GM21786 (cell line): Measurements from ENCODE around the gene MYO3B.

ENCODE experiments used
- ATAC-seq: cut with Tn5 transposase; IDR thresholded peaks from one replicate; pipeline ENCODE4 v1.9.1; 2021; ENCODE audit not compliant: unreplicated experiment

MYO3B gene

GRCh38 chr2:170361090-170361936 lies 183.4 kb downstream of the MYO3B start:
- ATAC-seq = no peak

- ATAC-seq = no peak
Observed at GRCh38 chr2:170362313-170362870, 184.4 kb downstream of the MYO3B start.

- no peak for ATAC-seq
Observed at GRCh38 chr2:170362871-170363631, 185.1 kb downstream of the MYO3B start.

- ATAC-seq = no peak
Observed at GRCh38 chr2:170365003-170365402, 187.1 kb downstream of the MYO3B start.

DNA sequence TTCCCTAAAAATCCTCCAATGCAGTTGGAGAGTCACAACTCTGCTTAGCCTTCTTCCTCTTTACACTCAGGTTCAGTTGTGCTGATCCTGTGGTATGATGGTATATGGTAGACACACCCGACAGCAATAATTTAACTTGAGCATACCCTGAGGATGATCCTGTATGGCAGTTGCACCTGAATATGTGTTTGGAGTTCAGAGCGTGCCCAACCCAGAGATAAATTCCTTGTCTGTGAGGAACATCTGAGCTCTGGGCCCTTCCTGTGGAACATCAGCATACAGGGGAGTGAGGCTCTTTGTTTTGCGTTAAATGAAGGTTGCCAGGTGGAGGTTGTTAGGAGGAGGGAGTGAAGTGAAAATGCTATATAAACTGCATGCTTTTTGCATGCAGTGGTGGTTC lies 187.7 kb downstream of the MYO3B start:
- no peak for ATAC-seq

GRCh38 chr2:170368370-170368769 lies 190.4 kb downstream of the MYO3B start:
- ATAC-seq = no peak

DNA sequence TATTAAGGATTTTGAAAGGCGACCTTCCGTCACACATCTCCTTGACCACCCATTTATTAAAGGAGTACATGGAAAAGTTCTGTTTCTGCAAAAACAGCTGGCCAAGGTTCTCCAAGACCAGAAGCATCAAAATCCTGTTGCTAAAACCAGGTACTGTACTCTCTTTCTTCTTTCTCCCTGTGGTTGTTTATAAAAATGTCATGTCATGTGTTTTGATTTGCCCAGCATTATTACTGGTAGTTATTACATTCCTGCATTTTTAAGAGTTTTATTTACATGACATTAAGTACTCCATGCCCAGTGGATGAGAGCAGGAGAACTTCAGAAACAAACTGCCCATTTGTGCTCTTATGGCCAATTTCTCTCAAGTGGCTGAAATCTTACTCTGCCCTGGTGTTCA lies 191.3 kb downstream of the MYO3B start:
- no peak for ATAC-seq

DNA sequence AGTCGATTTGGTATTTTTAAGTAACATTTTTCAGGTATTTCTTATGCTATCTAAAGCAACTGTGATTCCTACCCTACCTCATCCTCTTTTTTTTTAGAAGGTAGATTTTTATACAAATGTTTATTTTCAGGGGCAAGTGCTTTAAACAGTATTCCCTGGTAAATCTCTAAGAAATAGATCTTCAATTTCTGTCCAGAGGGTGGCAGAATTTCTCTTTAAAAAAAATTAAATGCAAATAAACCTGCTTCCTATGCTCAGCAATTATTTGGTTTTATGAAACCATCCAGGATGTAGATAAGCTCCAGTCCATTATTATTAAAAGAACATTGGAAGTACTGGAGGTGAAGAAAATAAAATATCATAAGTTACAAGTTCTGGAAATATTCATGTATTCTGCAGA lies 191.9 kb downstream of the MYO3B start:
- ATAC-seq = no peak

GRCh38 chr2:170371231-170371998 lies 193.5 kb downstream of the MYO3B start:
- ATAC-seq = no peak

DNA sequence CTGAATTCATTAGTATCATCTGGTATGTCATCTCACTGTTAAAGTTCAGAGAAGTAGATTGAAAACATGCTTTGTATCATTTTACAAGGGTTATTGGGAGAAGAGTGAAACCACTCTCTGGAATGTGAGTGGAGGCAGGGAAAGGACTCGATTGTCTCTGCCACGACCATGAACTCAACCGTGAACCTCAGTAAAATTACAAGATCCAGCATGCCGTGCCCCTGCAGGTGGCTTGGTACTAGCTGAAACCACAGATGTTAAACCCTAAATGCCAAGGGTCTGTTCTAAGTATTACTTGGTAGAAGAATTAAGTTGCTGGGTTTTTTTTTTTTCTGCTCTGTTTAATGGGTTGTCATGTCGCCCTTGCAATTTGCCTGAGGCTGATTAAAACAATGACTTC lies 197.2 kb downstream of the MYO3B start:
- no peak for ATAC-seq

GRCh38 chr2:170377500-170378207 lies 199.7 kb downstream of the MYO3B start:
- no peak for ATAC-seq

DNA sequence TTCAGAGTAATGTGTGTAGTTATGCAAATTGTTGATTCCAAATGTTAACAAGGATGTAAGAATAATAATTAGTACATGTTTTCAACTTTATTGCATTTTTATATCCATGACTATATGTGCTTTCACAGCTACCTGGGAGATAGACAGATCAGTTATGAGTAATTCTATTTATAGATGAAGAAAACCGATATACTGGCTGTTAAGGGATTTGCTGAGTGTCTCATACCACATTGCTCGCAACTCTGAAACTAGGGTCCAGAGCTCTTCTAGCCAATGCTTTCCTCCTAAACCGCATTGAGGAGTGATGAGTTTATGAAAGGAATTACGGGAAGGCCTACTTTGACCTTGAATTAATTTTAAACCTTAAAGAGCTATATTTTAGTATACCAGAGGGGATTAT lies 202.3 kb downstream of the MYO3B start:
- ATAC-seq = no peak

- ATAC-seq = no peak
Observed at GRCh38 chr2:170381678-170382077, 203.7 kb downstream of the MYO3B start.

- ATAC-seq = no peak
Observed at GRCh38 chr2:170386554-170386953, 208.6 kb downstream of the MYO3B start.

GRCh38 chr2:170391018-170391417 lies 213.1 kb downstream of the MYO3B start:
- ATAC-seq = no peak

DNA sequence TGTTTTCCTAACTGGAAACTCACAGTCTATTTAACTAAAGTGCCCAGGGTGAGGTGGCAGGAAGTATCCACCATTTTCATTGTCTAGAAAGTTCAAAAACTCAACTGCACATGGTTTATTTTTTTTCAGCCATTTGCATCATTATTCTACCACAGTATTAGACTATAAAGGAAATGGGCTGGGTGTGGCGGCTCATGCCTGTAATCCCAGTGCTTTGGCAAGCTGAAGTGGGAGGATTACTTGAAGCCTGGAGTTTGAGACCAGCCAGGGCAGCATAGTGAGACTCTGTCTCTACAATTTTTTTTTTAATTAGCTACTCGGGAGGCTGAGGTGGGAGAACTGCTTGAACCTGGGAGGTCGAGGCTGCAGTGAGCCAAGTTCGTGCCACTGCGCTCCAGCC lies 213.8 kb downstream of the MYO3B start:
- no peak for ATAC-seq

DNA sequence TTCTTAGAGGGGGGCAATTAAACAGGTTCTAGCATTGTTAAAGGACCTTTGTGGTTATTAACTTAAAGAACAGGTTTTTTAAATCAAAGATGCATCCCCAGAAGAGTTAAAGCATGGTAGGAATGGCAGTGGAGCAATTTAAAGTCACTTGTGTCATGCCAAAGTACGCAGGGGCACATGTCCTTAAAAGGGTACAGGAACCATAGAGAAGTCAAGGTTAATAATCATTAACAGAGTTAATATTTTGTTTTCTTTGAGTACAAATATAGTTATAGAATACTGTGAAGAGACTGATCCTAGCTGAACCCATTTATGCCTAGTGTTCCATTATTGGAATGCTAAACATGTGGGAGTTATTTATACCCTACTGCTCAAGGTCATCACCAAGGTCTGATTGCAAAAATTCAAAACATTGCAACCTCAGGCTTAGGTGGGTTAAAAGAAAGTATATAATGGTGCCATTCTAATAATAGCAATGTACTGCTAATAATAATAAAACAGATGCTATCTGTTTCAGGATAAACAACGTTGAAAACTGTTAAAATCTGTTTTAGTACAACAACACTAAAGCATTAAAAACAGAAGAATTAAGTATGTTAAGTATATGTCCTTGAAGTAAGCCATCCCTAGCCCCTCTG lies 216.0 kb downstream of the MYO3B start:
- ATAC-seq = no peak

- no peak for ATAC-seq
Observed at GRCh38 chr2:170394641-170395387, 216.9 kb downstream of the MYO3B start.

DNA sequence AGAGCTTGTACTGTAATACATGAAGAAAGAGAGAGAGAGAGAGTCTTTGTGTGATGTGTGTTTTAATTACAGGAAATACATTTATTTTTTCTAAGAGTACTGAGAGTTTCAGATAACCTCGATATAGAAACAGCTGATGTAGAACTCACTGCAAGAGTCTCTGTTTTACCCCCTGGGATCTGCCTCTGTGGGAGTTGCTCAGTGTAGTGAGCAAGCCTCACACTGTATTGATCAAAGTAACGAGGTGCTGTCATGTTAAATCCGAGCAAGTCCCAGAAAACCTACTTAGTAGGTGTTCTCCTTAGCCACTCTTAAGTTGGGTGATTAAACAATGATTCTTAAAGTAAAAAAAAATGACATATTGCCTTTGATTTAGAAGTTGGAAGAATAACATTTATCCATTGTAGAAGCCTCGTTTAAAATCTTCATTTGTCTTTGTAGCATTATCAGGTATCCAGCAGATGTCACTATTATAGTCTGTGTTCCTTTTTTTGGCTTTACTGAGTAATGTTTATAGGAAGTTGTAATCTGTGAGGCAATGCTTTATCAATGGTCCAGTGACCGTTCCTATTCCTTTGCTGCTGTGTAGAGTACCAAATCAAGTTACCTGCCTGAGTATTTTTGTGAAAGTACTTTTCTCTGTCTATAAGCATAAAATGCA lies 219.0 kb downstream of the MYO3B start:
- ATAC-seq = no peak
